Measurements from ENCODE around the gene RS1.

The RS1 gene

DNA sequence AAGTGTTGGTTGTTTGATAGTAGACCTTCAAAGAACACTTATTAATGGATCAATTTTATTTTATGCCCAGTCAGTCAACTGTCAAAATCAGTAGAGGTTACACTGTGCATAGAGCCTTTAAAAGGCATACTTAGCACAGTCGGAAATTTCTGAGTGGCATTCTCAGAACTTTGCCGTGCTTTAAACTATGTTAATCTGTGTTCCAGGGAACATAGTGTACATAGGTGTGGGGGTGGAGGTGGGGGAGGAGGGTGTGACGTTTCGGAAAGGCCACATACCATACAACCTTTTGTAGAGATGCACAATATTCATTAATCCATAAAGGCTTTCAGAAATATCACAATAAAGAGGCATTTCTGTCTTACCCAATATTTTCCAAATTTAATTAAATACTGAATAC is 75.8 kb downstream of the RS1 start:
- DNase-seq, result no peak

- no peak for DNase-seq
These were observed 77.8 kb downstream of the RS1 start for GRCh38 chrX:18594079-18594478.

DNA sequence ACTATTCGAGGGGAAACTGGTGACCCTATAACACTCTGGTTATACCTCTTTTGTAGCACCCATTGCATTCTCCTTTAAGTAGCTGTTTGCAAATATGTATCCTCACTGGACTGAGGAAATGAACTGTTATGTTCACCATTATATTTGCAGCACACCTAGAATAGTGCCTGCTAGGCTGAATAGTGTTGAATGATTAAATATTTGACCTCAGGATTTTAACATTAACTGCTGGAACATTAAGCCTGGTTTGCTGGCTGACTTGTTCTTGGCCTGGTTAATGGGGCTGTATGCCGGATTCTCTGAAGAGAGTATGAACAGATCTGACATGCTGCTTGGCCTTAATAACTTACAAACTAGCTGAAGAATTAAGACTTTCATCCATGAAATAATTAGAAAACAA is 80.1 kb downstream of the RS1 start:
- DNase-seq, result no peak
